ENCODE data around the gene CHAD.
"Not testable (repeated sequence)": the region's sequence is repeated elsewhere in the genome, so short reads cannot be mapped to it uniquely, and the experiment has no call there.

CHAD gene

GRCh38 chr17:50473901-50474300, 5.2 kb upstream of the CHAD start:
- DNase-seq (ENCODE audit: low spot score), result no peak

GRCh38 chr17:50472761-50473161, 4.1 kb upstream of the CHAD start:
- DNase-seq (ENCODE audit: low spot score), result not testable (repeated sequence)

GRCh38 chr17:50472286-50472685, 3.6 kb upstream of the CHAD start:
- no peak for DNase-seq (ENCODE audit: low spot score)

DNA sequence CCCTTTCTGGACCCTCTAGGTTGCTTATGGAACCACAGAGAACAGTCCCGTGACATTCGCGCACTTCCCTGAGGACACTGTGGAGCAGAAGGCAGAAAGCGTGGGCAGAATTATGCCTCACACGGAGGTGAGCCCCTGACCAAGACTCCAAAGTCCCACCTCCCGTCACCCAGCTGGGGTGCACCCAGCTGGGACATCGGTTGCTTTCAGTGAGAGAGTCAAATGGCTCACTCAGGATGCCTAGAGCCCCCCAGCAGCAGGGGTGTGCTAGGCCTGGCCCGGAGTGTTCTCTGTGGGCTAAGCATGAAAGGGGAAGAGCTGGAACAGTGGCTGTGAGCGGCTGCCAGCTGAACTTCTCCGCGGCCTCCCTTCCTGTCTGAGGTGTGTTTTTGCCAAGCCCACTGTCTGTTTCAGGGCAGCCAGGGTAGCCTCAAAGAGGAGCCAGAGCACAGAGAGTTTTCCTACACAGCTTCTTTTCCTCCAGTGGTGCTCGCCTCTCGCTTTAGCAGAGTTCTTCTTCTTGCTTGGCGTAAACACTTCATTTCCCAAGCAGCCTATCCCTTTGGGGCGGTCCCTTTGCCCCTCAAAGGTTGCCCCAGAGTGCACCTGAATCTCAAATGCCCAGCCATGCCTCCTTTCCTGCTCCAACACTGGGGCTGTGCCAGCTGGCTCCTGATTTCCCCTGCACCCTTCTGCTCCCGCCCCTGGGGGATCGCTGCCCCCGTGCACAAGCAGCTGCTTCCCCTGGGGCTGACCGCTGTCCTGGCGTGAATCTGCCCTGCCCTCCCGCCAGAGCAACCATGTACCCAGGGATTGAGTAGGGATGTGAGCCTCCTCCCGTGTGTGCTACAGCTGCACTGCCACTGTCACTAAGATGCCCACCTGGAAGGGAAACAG, 2.6 kb upstream of the CHAD start:
- DNase-seq (ENCODE audit: low spot score), result no peak

- DNase-seq (ENCODE audit: low spot score), result no peak
Measured at GRCh38 chr17:50470426-50470825, 1.7 kb upstream of the CHAD start.

GRCh38 chr17:50469671-50470305, 1.1 kb upstream of the CHAD start:
- no peak for DNase-seq (ENCODE audit: low spot score)

DNA sequence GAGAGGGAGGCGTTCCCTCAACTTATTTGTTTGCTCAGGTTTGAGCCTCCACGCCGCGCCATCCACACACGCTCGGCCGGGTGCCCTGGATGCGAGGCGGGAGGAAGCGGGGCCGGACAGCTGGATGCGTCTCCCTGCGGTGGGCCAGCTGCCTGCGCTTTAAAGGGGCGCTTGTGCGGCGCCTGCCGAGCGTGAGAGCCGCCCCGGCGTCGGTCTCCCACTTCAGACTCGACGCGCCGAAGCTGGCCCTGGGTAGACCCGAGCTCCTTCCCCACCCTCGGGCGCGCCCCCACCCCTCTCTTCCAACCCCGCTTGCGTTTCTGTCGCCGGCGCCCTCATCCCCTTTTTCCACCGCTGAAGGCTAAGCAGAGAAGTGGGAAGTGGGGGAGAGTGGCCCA, 527 bp upstream of the CHAD start:
- no peak for DNase-seq (ENCODE audit: low spot score)

DNA sequence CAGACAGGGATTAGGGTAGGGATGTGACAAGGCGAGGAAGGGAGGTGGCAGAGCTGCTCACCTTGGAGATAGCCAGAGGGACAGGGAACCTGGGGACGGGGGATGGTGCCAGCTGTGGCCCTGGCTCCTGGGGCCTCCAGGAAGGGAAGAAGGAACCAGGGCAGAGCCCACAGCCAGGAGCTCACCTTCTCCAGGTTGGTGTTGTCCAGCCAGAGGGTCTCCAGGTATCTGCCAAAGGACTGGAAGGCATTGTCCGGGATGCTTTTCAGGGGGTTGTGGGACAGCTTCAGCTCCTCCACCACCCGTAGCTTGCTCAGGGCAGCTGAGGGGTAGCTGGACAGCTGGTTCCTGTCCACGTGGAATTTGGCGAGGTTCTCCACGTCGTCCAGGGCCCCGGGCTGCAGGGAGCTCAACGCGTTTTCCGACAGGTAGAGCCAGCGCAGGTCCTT, 801 bp downstream of the CHAD start:
- no peak for DNase-seq (ENCODE audit: low spot score)

- DNase-seq (ENCODE audit: low spot score), result no peak
Measured at GRCh38 chr17:50467114-50467854, 1.4 kb downstream of the CHAD start.

- no peak for DNase-seq (ENCODE audit: low spot score)
Measured at GRCh38 chr17:50466371-50467113, 2.1 kb downstream of the CHAD start.

DNA sequence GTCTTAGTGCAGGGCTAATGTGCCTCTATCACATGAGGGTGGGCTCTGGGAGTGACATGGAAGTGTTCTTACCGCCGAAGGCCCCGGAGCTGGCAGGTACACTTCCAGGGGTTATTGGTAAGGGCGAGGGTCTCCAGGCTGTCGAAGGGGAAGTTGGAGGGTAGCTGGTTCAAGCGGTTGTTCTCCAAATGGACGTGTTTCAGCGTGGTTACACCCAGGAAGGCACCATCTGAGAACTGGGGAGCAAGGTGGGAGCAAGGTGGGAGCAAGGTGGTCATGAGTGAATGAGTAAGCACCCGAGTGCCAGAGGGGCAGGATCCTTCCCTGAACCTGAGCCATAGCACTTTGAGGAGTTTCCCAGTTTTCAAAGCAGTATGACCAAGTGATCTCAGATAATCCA, 3.0 kb downstream of the CHAD start:
- DNase-seq (ENCODE audit: low spot score), result no peak

DNA sequence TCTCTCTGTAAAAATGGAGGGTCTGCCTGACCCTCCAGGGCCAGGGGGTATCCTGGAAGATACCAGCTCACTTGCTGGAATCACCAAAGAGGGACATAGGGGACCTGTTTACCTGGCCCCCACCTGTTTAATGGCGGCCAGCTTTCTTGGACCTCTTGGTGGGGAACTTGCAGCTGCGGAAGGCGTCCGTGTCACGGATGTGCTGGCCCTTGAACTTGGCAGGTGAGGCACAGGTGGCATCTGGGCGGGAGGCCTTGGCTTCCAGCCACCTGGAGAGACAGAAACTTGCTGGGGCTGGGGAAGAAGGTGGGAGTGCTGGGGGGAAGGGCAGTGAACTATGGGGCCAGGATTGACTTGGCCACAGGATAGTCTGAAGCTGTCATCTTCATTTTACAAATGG, 3.5 kb downstream of the CHAD start:
- no peak for DNase-seq (ENCODE audit: low spot score)

DNA sequence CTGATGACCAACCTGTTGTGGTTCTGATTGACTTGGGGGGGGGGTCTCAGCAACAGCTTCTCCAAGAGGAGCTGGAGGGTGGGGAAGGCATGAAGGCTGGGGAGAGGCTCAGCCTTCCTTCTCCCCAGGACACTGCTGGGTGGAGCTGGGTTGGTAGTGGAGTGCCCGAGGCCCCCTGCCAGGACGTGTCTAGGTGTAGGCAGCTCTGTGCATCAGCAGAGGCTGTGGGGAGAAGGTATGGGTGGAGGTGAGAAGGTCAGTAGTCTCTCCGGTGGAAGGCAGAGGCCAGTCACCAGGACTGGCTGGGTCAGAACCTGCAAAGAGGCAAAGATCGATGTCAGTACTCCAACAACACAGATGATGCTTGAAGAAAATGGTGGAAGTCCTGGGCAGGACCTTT, 3.9 kb downstream of the CHAD start:
- DNase-seq (ENCODE audit: low spot score), result no peak

- DNase-seq (ENCODE audit: low spot score), result no peak
Measured at GRCh38 chr17:50464121-50464520, 4.6 kb downstream of the CHAD start.

DNA sequence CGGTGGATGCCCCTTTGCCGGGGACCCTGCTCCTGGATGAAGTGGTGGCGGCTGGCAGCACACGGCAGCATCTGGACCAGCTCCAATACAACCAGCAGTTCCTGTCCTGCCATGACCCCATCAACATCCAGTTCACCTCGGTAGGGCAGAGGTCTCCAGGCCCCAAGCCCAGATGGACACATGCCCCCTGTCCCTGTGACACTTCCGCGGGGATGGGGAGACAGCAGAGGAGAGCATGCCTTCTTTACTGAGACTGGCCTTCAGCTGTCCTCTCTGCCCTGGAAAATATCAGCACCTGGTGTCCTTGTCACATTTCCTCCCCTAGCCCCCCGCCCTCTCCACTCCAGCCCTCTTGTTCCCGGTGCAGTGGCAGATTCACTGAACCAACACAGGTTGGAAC, 6.2 kb downstream of the CHAD start:
- DNase-seq (ENCODE audit: low spot score), result no peak

DNA sequence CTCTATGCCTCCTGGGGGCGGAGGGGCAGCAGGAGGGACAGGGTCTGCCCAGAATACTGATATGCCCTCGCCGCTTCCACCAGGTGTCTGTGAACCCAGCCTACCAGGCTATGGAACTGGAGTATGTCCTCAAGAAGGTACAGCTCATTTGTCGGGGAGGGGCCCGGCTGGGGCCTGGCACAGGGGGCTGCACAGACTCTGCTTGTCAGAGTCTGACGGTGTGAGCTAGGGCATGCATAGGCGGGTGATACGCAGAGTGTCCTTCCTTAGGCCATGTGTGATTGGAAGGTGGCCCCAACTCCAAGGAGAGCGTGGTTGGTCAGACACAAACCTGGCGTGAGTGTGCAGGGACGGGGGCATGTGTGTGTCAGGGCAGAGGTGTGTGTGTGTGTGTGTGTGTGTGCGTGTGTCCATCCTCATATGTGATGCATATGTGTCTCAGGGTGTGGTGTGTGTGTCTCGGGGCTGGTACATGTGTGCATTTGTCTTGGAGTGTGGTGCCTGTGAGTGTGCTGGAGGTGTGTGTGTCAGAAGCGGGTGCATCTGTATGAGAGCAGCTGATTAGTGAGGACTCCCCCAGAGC, 7.0 kb downstream of the CHAD start:
- no peak for DNase-seq (ENCODE audit: low spot score)

DNA sequence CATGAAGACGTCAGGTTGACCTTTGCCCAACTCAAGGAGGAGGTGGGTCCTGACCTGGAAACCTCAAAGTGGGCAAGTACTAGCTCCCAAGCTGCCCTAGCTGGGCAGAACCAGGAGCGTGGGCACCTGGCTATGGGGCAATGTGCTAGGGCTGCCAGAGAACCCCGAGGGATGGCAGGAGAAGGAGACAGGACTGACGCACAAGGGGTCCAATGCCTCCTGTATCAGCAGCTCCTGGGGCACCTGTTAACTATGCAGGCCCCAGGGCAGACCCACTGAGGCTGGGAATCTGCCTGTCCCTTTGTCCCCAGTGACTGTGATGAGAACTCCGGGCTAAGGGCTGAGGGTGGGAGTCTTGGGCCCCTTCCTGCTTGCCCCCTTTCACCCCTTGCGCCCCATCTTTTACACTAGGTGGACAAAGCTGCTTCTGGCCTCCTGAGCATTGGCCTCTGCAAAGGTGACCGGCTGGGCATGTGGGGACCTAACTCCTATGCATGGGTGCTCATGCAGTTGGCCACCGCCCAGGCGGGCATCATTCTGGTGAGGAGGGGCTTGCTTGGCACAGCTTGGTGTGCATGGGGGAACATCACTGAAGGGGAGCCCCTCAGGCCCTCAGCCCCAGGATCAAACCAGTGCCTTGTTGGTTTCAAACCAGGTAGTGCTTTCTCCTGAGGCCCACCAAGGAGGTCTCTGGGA, 7.7 kb downstream of the CHAD start:
- no peak for DNase-seq (ENCODE audit: low spot score)

- DNase-seq (ENCODE audit: low spot score), result no peak
Measured at GRCh38 chr17:50459756-50460155, 8.9 kb downstream of the CHAD start.

- no peak for DNase-seq (ENCODE audit: low spot score)
Measured at GRCh38 chr17:50458701-50459676, 9.7 kb downstream of the CHAD start.

DNA sequence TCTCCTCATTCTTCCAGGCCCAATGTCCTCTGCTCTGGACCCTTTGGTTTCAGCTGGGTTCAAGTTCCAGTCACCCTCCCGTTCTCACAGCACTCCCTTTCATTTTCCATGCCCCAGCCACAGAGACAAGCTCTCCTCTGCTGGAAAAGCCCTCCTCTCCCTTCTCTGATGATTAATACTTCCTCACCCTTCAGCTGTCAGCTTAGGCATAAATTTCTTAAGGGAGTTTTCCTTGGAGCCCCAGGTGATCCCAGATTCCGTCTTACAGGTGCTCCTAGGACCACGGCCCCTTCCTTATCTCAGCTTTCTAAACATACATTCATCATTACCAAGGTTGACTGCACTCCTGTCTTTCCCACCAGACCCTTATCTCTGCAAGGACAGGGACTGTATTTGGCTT, 10.4 kb downstream of the CHAD start:
- DNase-seq (ENCODE audit: low spot score), result no peak

Measured in activated CD4-positive, alpha-beta T cell treated with anti-CD3 and anti-CD28 coated beads, Interleukin-2, Interleukin-4, amounts not matched to agents 100 ng/mL and 50 ng/mL, durations not matched to agents 16 hours and 8 hours (primary cell).